ENCODE results near the gene CACNA2D3. TPM values are rescaled to one million over a fixed set of nuclear protein-coding genes. Genes with fewer than 3 reads are reported as not detected.

The CACNA2D3 gene
- total RNA-seq, 1 donor from 2014 or later = 1.3 TPM

GRCh38 chr3:54153477-54153876, 31.1 kb downstream of the CACNA2D3 start:
- H3K4me3 ChIP-seq (ENCODE audit: low read depth, low read length) = no peak overlapping the region
- no peak for DNase-seq (ENCODE audit: low read depth)
- no peak for TF ChIP-seq CTCF (conservative IDR thresholded peaks at IDR 0.05; ENCODE audit: low read depth, low read length)

GRCh38 chr3:54157860-54158259, 35.5 kb downstream of the CACNA2D3 start:
- no peak for DNase-seq (ENCODE audit: low read depth)
- TF ChIP-seq CTCF (conservative IDR thresholded peaks at IDR 0.05; ENCODE audit: low read depth, low read length) = no peak
- no peak overlapping the region for H3K4me3 ChIP-seq (ENCODE audit: low read depth, low read length)

GRCh38 chr3:54159917-54160316, 37.6 kb downstream of the CACNA2D3 start:
- DNase-seq (ENCODE audit: low read depth) = no peak
- no peak overlapping the region for H3K4me3 ChIP-seq (ENCODE audit: low read depth, low read length)
- TF ChIP-seq CTCF (conservative IDR thresholded peaks at IDR 0.05; ENCODE audit: low read depth, low read length) = no peak

GRCh38 chr3:54163441-54163840, 41.1 kb downstream of the CACNA2D3 start:
- no peak overlapping the region for H3K4me3 ChIP-seq (ENCODE audit: low read depth, low read length)
- TF ChIP-seq CTCF (conservative IDR thresholded peaks at IDR 0.05; ENCODE audit: low read depth, low read length) = no peak
- DNase-seq (ENCODE audit: low read depth) = no peak

GRCh38 chr3:54164192-54164975, 42.0 kb downstream of the CACNA2D3 start:
- no peak for TF ChIP-seq CTCF (conservative IDR thresholded peaks at IDR 0.05; ENCODE audit: low read depth, low read length)
- H3K4me3 ChIP-seq (ENCODE audit: low read depth, low read length) = no peak overlapping the region
- DNase-seq (ENCODE audit: low read depth) = no peak

GRCh38 chr3:54165865-54166264, 43.5 kb downstream of the CACNA2D3 start:
- no peak overlapping the region for H3K4me3 ChIP-seq (ENCODE audit: low read depth, low read length)
- no peak for DNase-seq (ENCODE audit: low read depth)
- no peak for TF ChIP-seq CTCF (conservative IDR thresholded peaks at IDR 0.05; ENCODE audit: low read depth, low read length)

- H3K4me3 ChIP-seq (ENCODE audit: low read depth, low read length) = no peak overlapping the region
- no peak for DNase-seq (ENCODE audit: low read depth)
- no peak for TF ChIP-seq CTCF (conservative IDR thresholded peaks at IDR 0.05; ENCODE audit: low read depth, low read length)
Measured at GRCh38 chr3:54167999-54168398, 45.6 kb downstream of the CACNA2D3 start.

Measured in epithelial cell of proximal tubule (primary cell).